ENCODE data around the gene ESYT2.

Gene ESYT2

DNA sequence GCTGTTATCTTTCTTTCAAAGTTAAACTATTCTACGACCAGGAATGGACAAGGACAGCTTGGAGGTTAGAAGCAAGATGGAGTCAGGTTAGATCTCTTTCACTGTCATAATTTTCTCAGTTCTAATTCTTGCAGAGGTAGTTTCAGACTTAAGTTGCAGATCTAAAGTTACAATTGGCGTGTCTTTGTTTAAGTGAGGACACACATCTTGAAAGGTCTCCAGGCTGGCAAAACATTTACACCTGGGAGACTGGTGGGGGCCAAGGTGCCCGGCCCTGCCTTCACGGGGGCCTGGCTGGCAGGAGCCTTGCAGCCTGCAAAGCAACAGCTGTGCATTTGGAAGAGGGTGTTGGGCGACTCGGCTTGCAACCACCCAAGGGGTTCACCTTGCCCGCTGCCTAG is 25.4 kb upstream of the ESYT2 start:
- no peak for DNase-seq

DNA sequence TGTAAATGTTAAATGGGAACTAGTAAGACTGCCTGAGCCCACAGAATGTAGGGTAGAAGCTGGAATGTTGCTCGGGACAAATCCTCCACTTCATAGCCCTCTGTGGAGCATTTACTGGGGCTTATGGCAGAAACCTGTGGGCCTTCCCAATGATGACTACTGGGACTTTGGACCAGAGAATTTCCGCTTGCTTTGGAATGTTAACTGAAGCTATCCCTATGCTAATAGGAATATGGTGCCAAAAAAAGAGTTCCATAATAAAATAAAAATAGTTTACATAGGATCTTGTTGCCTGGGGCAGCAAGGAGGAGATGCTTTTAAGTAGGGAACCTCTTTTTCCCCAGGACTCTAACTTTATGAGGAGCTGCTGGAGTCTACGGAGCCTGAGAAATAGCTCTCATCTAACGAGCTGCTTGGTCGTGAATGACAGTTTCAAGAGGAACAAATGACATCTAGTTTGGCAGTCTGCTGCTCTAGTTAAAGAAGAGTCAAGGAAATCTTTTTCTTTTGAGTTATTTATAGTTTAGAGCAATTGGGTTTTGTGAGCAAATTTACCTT is 21.3 kb upstream of the ESYT2 start:
- no peak for DNase-seq

DNA sequence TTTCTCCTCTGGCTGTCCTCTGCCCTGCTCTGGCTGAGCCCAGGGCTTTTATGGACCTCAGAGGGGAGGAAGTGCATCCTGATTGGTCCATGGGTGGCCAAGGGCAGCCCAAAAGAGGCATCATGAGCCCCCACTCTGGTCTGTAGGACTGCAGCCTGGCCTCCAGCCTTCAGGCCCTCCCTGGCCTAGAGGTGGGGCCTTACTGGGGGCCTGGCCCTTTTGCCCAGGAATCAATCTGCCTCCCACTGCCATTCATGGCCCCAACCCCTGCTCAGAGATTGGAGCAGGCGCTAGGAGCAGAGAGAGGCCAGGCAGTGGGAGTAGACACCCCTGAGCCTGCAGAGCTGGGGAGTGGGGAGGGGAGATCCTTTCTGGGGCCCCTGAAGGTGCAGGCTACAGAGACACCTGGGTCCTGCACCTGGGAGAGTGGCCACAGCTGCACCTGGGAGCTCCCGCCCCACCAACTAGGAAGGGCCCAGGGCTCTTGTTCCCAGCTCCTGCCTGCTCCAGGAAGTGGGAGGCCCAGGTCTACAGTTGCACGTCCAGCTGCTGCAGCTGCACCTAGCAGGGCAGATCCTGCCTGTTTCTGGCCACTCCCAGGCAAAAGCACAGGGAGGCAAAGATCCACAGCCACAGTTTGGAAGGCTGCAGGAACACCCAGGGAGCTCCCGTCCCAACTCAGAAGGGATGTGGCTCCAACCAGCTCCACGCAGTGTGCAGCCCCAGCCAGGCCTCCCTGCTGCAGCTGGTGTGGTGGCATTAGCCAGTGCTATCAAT is 20.6 kb upstream of the ESYT2 start:
- DNase-seq: peak in 1 of 3 experiments; percentile 41

DNA sequence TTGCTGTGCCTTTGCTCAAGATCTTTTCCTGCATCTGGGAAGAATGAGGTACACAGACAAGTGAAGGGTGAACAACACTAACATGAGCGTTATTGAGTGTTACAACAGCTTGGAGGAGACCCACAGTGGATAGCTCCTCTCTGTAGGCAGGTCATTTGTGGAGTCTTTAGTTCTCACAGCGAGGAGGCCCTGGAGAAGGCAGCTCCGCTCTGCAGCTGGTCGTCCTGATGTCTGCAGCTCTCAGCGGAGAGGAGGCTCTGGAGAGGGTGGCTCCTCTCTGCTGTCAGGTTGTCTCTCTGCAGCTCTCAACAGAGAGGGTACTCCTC is 20.1 kb upstream of the ESYT2 start:
- no peak for DNase-seq

DNA sequence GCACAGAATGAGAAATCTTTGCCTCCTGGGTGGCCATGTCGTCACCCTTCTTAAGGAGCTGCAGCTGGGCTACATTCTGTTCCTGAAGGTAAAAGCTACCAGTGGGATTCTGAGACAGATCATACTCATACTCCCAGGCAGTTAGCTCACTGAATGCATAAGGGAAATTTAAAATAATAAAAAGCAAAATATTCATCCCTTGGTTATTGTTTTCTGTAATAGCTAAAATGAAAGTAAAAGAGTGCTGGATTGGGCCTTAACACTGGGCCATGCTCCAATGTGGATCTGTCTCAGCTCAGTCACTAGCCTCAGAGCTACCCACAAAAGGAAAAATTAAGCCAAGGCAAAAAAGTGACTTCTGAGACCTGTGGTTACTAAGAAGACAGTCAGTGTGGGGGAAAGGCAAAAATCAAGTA is 18.1 kb upstream of the ESYT2 start:
- no peak for DNase-seq

DNA sequence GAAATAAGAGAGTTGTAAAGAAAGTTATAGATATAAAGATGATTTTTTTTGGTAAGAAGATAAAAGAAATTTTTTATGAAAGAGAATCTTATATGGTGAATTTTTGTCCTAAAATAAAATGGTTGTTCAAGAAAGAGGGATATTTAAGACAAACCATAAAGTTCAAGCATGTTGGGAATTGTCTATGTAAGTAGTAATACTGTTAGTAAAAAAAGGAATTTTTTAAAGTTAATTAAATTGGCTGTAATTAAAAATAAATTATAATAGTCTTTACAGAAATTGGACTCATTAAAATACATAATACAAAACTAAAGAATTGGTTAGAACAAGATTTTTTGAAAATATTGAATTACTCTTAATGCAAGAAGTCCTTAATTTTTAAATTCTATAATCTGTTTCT is 17.0 kb upstream of the ESYT2 start:
- DNase-seq: no peak

DNA sequence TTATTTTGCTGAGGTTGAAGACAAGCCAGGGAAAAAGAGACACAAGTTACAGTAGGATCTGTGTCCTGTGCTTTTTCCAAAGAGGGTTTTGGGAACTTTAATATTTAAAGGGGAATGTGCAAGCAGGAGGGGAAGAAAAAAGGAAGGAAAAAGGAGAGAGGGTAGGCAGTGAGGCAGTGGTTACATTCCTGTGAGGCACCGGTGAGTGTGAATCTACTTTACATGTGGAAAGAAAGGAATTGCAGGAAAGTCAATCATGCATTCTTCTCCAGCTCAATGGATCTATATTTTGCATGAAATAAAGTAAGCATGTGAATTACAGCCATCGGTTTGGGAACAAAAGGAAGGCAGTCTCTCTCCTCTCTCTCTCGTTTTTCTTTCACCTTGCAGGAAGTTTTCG is 14.5 kb upstream of the ESYT2 start:
- no peak for DNase-seq

DNA sequence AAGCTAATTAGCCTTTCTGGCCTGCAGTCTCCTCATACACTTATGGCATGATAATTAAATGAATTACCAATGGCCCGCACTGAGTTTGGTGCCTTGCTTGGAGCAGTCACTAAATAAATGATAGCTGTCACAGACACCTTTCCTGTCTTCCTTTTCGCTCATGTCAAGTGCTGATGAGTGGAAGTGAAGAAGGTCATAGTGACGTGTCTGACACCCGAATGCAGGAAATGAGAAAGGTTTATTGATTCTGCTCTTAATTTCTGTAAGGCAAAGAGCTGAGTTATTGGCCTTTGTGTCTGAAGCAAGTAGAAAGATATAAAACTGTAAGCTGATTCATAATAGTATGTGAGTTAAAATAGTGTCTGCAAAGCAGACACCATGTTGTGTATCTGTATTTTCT is 13.2 kb upstream of the ESYT2 start:
- DNase-seq: peak in 1 of 3 experiments; percentile 21

DNA sequence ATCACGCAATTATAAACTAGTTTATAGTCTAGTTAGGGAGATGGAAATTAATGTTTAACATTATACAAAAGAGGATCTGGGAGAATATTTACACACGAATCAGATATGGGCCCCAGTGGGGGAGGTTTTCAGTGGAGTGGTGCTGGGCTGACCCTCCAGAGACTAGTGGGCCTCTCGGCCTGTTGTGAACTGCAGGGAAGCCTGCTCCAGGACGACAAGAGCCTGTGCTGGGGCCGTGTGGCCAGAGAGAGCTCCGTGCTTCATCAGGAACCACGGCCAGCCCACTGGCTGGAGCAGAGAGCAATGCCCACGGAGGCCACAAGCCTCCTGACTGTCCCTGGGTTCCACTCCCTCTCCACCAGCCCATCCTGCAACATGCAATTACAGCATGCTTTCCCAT is 11.3 kb upstream of the ESYT2 start:
- no peak for DNase-seq

DNA sequence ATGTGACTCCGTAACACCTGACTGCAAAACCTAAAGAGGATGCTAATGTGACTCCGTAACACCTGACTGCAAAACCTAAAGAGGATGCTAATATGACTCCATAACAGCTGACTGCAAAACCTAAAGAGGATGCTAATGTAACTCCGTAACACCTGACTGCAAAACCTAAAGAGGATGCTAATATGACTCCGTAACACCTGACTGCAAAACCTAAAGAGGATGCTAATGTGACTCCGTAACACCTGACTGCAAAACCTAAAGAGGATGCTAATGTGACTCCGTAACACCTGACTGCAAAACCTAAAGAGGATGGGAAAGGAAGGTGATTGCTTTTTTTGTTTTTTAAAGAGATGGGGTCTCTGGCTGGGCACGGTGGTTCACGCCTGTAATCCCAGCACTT is 9.9 kb upstream of the ESYT2 start:
- DNase-seq: peak in 1 of 3 experiments; percentile 70

DNA sequence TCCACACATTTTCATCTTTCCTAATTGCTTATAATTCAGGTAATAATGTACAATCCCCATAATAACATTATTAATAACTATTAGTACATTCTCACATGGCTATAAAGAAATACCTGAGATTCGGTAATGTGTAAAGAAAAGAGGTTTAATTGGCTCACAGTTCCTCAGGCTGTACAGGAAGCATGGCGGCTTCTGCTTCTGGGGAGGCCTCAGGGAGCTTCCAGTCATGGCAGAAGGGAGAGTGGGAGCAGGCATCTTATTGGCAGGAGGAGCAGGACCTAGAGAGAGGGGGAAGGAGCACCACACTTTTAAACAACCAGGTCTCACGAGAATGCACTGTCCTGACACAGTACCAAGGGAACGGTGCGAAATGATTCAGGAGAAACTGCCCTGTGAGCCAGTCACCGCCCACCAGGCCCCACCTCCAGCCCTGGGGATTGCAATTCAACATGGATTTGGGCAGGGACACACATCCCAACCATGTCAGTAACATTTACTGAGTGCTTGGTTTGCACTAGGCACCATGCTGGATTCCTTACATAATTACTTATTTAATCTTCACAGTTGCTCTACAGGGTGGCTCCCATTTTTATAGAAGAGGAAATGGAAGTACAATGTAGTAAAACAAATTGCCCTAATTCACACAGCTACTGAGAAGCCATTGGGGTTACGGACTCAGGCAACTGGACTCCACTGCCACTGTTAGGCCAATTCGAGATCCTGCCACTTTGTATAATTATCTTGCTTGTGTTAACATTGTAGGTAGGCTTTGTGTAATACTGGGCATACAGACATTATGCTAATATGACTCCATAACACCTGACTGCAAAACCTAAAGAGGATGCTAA is 8.7 kb upstream of the ESYT2 start:
- peak in 2 of 3 experiments; percentile 41 to 89 for DNase-seq

DNA sequence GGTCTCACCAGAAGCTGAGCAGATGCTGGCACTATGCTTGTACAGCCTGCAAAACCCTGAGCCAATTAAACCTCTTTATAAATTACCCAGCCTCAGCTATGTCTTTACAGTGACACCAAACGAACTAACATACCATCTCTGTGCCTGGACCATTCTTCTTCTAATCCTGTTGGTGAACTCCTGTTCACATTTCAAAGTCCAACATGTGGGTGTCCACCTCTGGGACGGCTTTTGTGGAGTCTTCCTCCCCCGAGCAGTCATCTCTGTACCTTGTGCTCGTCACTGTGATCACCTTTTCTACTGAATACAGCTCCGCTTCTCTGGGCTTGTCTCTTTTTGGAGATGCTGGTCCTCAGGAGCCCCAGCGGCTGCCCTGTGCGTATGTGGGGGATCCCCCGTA is 7.4 kb upstream of the ESYT2 start:
- no peak for DNase-seq

DNA sequence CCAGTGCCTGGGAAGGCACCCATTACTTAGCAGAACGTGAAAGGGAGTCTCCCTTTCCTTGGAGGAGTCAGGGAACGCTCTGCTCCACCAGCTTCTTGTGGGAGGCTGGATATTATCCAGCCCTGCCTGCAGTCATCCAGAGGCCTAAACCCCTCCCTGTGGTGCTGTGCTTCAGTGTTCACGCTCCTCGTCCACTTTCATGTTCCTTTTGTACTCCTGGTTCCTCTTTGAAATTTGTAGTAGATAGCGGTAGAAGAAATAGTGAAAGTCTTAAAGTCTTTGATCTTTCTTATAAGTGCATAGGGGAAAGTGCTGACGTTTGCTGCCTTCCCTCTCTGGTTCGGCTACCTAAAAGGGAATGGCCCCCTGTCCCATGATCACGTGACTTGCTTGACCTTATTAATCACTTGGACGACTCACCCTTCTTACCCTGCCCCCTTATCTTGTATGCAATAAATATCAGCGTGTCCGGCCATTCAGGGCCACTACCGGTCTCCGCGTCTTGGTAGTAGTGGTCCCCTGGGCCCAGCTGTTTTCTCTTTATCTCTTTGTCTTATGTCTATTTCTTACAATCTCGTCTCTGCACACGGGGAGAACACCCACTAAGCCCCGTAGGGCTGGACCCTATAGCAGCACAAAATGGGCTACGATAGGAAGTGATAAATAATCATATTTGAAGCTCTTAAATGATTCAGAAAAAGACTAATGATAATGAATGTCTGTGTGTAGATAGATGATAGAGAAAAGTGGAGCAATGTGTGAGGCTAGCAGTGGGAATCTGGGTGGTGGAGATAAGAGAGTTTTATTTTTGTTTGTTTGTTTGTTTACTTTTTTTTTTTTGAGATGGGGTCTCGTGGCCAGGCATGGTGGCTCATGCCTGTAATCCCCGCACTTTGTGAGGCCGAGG is 5.8 kb upstream of the ESYT2 start:
- no peak for DNase-seq

DNA sequence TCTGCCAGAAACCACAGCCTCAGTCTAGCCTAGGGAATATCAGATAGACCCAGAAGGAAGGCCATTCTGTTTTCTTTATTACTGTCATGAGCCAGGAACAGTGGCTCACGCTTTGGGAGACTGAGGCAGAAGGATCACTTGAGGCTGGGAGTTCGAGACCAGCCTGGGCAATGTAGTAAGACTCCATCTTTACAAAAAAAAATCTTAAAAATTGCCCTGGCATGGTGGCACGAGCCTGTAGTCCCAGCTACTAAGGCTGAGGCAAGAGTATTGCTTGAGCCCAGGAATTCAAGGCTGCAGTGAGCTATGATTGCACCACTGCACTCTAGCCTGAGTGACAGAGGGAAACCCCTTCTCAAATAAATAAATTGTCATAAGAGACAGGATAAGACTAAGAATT is 3.7 kb upstream of the ESYT2 start:
- no peak for DNase-seq

DNA sequence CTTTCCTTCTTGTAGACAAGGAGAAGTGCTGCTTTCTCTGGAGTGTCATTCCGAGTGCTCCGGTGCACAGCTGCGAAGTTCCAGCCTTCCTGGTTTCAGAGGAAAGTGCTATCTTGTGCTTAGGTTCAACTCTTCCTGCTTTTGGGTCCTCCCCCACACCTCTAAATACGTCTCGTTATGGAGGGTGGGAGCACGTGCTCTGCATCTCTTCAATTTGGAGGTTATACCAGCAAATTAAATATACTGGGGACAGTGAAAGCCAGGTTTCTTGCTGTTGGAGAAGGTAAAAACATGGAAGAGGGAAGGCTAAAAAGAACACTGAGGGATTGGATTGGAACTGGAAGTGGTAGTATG is 2.4 kb upstream of the ESYT2 start:
- no peak for DNase-seq

DNA sequence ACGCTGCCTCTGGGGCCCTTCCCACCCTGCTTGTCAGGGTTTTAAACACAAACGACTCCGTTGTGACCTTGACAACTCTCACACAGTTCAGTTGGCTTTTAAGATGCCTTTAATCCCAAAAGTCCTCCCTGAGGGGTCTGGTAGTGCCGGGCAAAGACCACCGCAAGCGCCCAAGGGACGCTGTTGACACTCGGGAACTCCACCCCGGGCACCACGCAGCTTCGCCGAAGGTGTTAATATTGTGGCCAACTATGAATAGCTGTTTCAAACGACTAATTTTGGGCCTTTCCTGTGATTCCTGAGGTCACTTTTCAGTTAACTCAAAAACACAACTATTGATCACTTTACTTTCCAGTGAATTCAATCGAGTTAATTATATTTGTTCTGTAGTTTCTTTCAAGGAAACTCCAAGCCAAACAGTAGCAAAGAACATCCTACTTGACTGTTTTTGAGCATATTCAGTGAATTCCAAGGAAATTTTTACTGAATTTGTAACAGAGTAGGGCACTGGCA is 958 bp upstream of the ESYT2 start:
- no peak for DNase-seq

DNA sequence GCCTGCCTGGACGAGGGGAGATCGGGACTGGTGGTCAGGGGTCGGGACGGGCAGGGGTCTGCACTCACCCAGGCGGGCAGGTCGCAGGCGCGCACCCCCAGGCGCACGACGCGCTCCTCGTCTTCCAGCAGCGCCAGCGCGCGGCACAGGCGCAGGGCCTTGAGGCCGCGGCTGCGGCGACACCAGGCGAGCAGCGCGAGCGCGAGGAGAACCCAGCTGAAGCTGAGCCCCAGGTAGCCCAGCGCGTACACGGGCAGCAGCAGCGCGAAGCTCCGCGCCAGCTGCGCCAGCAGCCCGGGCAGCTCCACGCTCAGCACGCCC is 328 bp downstream of the ESYT2 start:
- DNase-seq: peak; percentile 73 to 92 (median 90)

DNA sequence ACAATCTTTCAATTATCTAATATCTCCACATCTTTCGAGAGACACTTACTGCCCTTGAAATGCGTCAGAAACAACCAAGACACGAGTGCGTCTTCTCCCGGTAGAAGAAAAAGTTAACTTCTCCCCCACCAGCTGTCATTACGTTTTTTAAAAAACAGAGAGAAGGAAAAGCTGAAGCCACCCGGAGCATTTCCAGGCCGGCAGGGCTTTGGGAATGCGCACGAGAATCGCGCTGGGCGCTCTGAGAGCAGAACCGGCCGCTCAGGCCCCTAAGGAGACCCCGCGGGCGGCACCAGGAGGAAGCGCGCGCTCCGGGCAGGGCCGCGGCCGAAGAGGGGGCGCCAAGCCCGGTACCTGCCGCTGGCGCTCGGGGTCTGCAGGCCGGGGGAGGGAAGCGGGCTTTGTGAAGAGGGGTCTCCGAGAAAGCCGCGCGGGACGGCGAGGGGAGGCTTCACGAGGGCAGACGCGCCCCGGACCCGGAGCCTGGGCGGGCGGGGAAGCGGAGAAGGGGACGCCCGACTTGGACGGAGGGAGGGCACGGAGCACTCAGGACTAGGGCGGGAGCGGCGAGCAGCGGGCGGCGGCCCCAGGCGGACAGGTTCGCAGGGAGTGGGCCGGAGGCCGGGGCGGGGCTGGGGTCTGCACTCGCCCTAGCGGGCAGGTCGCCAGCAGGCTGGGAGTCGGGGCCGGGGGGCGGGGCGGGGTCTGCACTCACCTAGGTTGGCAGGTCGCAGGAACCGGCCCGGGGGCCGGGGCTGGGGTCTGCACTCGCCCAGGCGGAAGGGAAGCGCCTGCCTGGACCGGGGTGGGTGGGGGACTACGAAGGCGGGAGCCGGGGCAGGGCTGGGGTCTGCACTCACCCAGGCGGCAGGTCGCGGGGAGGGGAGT is 932 bp downstream of the ESYT2 start:
- DNase-seq: peak; percentile 37 to 78 (median 76)

DNA sequence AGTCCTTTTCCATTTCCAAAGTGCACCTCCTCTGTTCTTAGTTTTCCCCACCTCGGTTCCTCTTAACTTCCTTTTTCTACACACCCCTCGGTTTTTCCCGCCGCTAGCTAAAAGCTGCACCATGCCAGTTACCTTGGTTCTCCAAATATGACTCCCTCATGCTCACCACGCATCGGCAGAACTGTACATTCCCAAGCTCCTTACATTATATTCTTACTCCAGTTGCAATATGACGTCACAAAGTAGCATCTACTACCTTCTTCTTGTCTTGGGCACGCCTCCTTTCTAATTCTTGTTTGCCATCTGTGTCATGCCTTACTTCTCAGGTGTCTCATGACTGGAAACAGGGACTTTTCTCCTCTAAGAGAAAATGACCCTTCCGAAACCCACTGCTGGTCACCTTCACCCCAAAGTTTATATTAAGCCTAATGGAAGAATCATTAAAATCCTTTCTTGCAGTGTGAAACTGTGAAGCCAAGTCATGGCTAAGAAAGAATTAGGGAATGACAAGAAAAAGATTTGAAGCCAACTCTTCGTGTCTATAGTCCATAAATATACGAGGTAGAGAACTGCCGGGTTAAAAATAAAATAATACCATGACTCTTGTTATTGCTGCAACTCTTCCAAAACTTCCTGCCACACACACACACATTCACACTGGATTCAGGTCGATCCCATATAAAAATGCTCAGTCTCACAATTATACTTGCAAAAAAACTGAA is 1.7 kb downstream of the ESYT2 start:
- DNase-seq: peak in 1 of 3 experiments; percentile 43

DNA sequence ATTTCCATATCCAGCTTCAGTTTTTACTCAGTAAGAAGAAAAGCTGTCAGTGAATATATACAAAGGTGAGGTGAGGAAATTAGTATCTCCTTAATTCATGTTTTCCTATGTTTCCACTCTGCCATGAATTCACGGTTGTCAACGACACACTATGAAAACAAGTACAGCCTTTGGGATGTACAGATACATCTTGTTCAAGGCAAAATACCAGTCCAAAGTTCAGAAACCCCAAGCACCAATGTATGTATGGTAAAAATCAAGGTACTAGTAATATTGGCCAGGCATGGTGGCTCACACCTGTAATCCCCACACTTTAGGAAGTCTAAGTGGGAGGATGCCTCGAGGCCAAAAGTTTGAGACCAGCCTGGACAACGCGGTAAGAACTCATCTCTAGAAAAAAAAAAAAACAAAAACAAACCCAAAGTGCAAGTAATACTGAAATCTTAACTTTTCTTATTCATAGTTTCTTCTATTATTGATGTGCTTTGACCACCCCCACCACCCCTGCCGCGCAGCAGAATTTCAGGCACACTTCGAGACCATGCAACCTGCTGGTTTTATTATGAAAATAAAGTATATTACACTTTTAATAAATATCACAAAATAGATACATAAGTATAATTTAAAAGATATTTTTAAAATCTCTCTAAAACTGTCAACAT is 3.5 kb downstream of the ESYT2 start:
- DNase-seq: no peak

DNA sequence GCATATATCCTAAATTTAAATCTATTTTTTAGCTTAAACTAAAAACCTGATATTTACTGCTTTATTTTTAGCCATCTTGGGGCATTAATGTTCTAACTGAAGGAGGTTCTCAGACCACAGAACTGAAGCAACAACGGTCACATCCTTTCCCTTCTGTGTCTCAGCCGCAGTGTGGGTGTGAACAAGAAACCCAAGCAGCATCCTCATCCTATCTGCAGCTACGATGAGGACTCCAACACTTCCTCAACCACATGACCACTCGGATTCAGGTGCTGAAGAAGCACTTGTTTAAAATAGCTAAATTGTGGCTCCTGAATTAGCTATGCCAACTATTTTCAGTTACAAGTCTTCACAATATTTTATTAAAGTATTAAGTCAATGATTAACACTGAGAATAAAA is 5.3 kb downstream of the ESYT2 start:
- DNase-seq: no peak
